Gastroesophageal sphincter (tissue), 4 donors: ENCODE results near the gene CHCHD6. TPM values are rescaled to one million over a fixed set of nuclear protein-coding genes. Genes with fewer than 3 reads are reported as not detected.

Experiments
- ATAC-seq: fragments of 150-250 bp; one replicate; pipeline ENCODE4 v1.9.1; 2016; ENCODE audit warnings: mild to moderate bottlenecking, moderate library complexity
- H3K27ac ChIP-seq, 4 donors: fragments of 200-600 bp; sonication (generic) in 3 of 4; 1 replicate in 3 of 4; 2 replicates in 1 of 4; pipeline ENCODE4 v1.5.1; 2016 to 2019
- H3K27me3 ChIP-seq: fragments of 200-600 bp; sonication (generic); one replicate; pipeline ENCODE4 v1.5.1; 2019
- H3K36me3 ChIP-seq, 2 donors: fragments of 200-600 bp; sonication (generic); one replicate each; pipeline ENCODE4 v1.5.1; 2019; ENCODE audit warnings: control low read depth in 1 of 2
- H3K4me1 ChIP-seq, 3 donors: fragments of 200-600 bp; sonication (generic); 1 replicate in 2 of 3; 2 replicates in 1 of 3; pipeline ENCODE4 v1.5.1; 2016 to 2019; ENCODE audit warnings: control low read depth in 2 of 3
- H3K4me3 ChIP-seq, 2 donors: fragments of 200-600 bp; sonication (generic); one replicate each; pipeline ENCODE4 v1.5.1; 2019; ENCODE audit warnings: mild to moderate bottlenecking in 1 of 2, moderate library complexity in 1 of 2
- H3K9me3 ChIP-seq, 3 donors: fragments of 200-600 bp; sonication (generic); one replicate each; pipeline ENCODE4 v1.5.1; 2017 to 2019; ENCODE audit warnings: control low read depth in 2 of 3
- CTCF ChIP-seq, 4 experiments: fragments of 200-600 bp in 2 of 4; fragments of 450-650 bp in 2 of 4; sonication (generic) in 1 of 4; IDR thresholded peaks; one replicate each; pipeline ENCODE4 v1.5.1; 2017 to 2019; ENCODE audit warnings: antibody characterized with exemption in 4 of 4, mild to moderate bottlenecking in 2 of 4, moderate library complexity in 2 of 4
- EP300 ChIP-seq: sonication (generic); formaldehyde crosslinking; IDR thresholded peaks from one replicate; pipeline ENCODE4 v1.6.1; 2017; ENCODE audit warnings: antibody characterized with exemption, mild to moderate bottlenecking
- POLR2A ChIP-seq, 2 donors: fragments of 450-650 bp; IDR thresholded peaks; one replicate each; pipeline ENCODE4 v1.6.1; 2017; ENCODE audit warnings: antibody characterized with exemption in 2 of 2, mild to moderate bottlenecking in 2 of 2, moderate library complexity in 1 of 2
- POLR2AphosphoS5 ChIP-seq: sonication (generic); formaldehyde crosslinking; IDR thresholded peaks from one replicate; pipeline ENCODE4 v1.6.1; 2017; ENCODE audit warnings: antibody characterized with exemption
- WGBS, 2 donors: methylation state at CpG; one replicate each; pipeline ENCODE4 v1.1.5; 2018; ENCODE audit warnings: low coverage in 1 of 2; 5-methylcytosine and 5-hydroxymethylcytosine counted together
- total RNA-seq, 4 donors: library from RNA; depleted of rRNA; stranded (reverse); fragments of >200 nt; gene quantifications; one replicate each; pipeline ENCODE4 v1.1.0, GENCODE V29; 2016

CHCHD6 gene
- total RNA-seq, 4 donors from 2014 or later: 8.5 to 37.2 (median 15.2) TPM

GRCh38 chr3:126852511-126852910 is 148.5 kb downstream of the CHCHD6 start:
- TF ChIP-seq POLR2A (IDR thresholded peaks at IDR 0.05) (no peak), CTCF (IDR thresholded peaks at IDR 0.05) (no peak), POLR2AphosphoS5 (no peak), EP300 (no peak)
- WGBS, 2 donors: 81 to 92% methylated on average over 9 of the region's 10 CpGs
- no peaks in the 10 kb centered on the region for H3K9me3 ChIP-seq
- H3K27ac ChIP-seq: no peak overlapping the region
- no peaks in the 10 kb centered on the region for H3K36me3 ChIP-seq
- no peaks in the 10 kb centered on the region for H3K27me3 ChIP-seq
- H3K4me3 ChIP-seq: no peak overlapping the region
- ATAC-seq: no peak
- peaks cover 0 to 14% (median 0%) of the 10 kb centered on the region in 3 donors for H3K4me1 ChIP-seq

DNA sequence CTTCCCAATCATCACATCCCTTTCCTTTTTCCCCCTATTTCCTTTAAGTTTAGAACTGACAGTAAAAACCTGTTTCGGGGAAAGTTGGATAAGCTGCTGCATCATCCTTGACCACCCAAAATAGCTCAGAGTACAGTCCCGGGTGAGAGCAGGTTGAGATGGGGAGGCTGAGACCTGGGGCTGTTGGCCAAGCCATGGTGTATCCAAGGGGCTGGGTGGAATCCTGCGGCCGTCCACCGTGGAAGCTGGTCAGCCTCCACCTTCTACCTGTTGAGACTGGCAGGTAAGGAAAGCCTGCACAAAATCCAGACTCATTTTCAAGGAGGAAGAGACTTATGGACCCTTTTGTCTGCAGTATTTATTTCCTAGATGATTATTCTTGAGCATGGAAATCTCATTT is 150.6 kb downstream of the CHCHD6 start:
- H3K4me3 ChIP-seq: no peak overlapping the region
- H3K27ac ChIP-seq: no peak overlapping the region
- no peaks in the 10 kb centered on the region for H3K36me3 ChIP-seq
- no peaks in the 10 kb centered on the region for H3K9me3 ChIP-seq
- peaks cover 0 to 14% (median 0%) of the 10 kb centered on the region in 3 donors for H3K4me1 ChIP-seq
- 82 to 97% methylated on average over 5 of the region's 5 CpGs for WGBS, 2 donors
- no peaks in the 10 kb centered on the region for H3K27me3 ChIP-seq
- ATAC-seq: no peak
- TF ChIP-seq POLR2A (IDR thresholded peaks at IDR 0.05) (no peak), CTCF (IDR thresholded peaks at IDR 0.05) (no peak), EP300 (no peak), POLR2AphosphoS5 (no peak)

GRCh38 chr3:126855374-126855773 is 151.3 kb downstream of the CHCHD6 start:
- TF ChIP-seq CTCF (IDR thresholded peaks at IDR 0.05): no peak
- TF ChIP-seq POLR2A (IDR thresholded peaks at IDR 0.05): no peak
- no peak for TF ChIP-seq EP300
- no peak for TF ChIP-seq POLR2AphosphoS5
- WGBS, 2 donors: 100% methylated on average over 2 of the region's 4 CpGs; no CpG with 5 or more reads in 1 of the 2 donors
- peaks cover 0 to 10% (median 0%) of the 10 kb centered on the region in 3 donors for H3K4me1 ChIP-seq

GRCh38 chr3:126857928-126858327 is 153.9 kb downstream of the CHCHD6 start:
- Histone ChIP-seq H3K4me3 (no peak overlapping the region), H3K27ac (no peak overlapping the region), H3K36me3 (no peaks in the 10 kb centered on the region), H3K4me1 (no peaks in the 10 kb centered on the region), H3K27me3 (no peaks in the 10 kb centered on the region), H3K9me3 (no peaks in the 10 kb centered on the region)
- ATAC-seq: no peak
- no CpG with 5 or more reads among the region's 6 CpGs for WGBS, 2 donors
- TF ChIP-seq POLR2A (IDR thresholded peaks at IDR 0.05): no peak
- no peak for TF ChIP-seq EP300
- TF ChIP-seq POLR2AphosphoS5: no peak
- TF ChIP-seq CTCF (IDR thresholded peaks at IDR 0.05): no peak

More at GRCh38 chr3:126855374-126855773, 151.3 kb downstream of the CHCHD6 start:
- H3K9me3 ChIP-seq: no peaks in the 10 kb centered on the region
- ATAC-seq: no peak
- H3K27me3 ChIP-seq: no peaks in the 10 kb centered on the region
- no peak overlapping the region for H3K4me3 ChIP-seq
- no peaks in the 10 kb centered on the region for H3K36me3 ChIP-seq
- H3K27ac ChIP-seq: no peak overlapping the region

DNA sequence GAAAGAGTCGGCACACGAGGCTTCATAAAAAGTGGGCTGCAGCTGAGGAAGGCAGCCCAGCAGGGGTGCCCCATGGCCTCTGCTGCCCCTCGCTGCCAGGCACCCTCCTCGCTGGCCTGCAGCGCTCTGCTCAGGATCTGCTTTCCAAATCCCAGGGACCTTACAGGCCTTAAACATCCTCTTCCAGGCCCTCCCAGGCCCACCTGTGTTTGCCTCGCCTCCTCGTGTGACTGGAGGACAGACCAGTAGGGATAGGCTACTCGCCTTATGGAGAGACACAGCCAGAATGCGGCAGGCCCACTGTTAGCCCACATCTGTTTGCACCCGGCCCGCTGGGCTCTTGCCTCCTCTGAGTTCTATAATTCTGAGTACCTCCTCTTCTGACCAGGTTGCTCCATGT is 154.4 kb downstream of the CHCHD6 start:
- Histone ChIP-seq H3K27me3 (no peaks in the 10 kb centered on the region), H3K9me3 (no peaks in the 10 kb centered on the region), H3K4me3 (no peak overlapping the region), H3K4me1 (no peaks in the 10 kb centered on the region), H3K36me3 (no peaks in the 10 kb centered on the region), H3K27ac (no peak overlapping the region)
- ATAC-seq: no peak
- WGBS, 2 donors: no CpG with 5 or more reads among the region's 11 CpGs
- TF ChIP-seq EP300 (no peak), POLR2A (IDR thresholded peaks at IDR 0.05) (no peak)
